ENCODE data around the gene PLA2R1.

Gene PLA2R1

GRCh38 chr2:160033732-160034392, 28.6 kb downstream of the PLA2R1 start:
- no peak for DNase-seq (ENCODE audit: low spot score)

GRCh38 chr2:160029270-160029628, 33.2 kb downstream of the PLA2R1 start:
- no peak for DNase-seq (ENCODE audit: low spot score)

GRCh38 chr2:160028431-160029269, 33.8 kb downstream of the PLA2R1 start:
- no peak for DNase-seq (ENCODE audit: low spot score)

- DNase-seq (ENCODE audit: low spot score) = no peak
Observed at GRCh38 chr2:160022162-160022561, 40.3 kb downstream of the PLA2R1 start.

GRCh38 chr2:160019374-160020090, 42.9 kb downstream of the PLA2R1 start:
- no peak for DNase-seq (ENCODE audit: low spot score)

- no peak for DNase-seq (ENCODE audit: low spot score)
Observed at GRCh38 chr2:160015746-160016145, 46.7 kb downstream of the PLA2R1 start.

GRCh38 chr2:160014227-160014626, 48.2 kb downstream of the PLA2R1 start:
- no peak for DNase-seq (ENCODE audit: low spot score)

- no peak for DNase-seq (ENCODE audit: low spot score)
Observed at GRCh38 chr2:160010361-160011145, 51.9 kb downstream of the PLA2R1 start.

GRCh38 chr2:160007111-160007510, 55.3 kb downstream of the PLA2R1 start:
- no peak for DNase-seq (ENCODE audit: low spot score)

- no peak for DNase-seq (ENCODE audit: low spot score)
Observed at GRCh38 chr2:160006475-160006874, 55.9 kb downstream of the PLA2R1 start.

GRCh38 chr2:160005908-160006307, 56.5 kb downstream of the PLA2R1 start:
- no peak for DNase-seq (ENCODE audit: low spot score)

GRCh38 chr2:160005476-160005875, 56.9 kb downstream of the PLA2R1 start:
- DNase-seq (ENCODE audit: low spot score) = no peak

GRCh38 chr2:159998961-159999360, 63.5 kb downstream of the PLA2R1 start:
- no peak for DNase-seq (ENCODE audit: low spot score)

GRCh38 chr2:159998243-159998642, 64.2 kb downstream of the PLA2R1 start:
- no peak for DNase-seq (ENCODE audit: low spot score)

GRCh38 chr2:159996792-159997546, 65.4 kb downstream of the PLA2R1 start:
- no peak for DNase-seq (ENCODE audit: low spot score)

- no peak for DNase-seq (ENCODE audit: low spot score)
Observed at GRCh38 chr2:159995038-159995437, 67.4 kb downstream of the PLA2R1 start.

GRCh38 chr2:159989249-159989648, 73.2 kb downstream of the PLA2R1 start:
- DNase-seq (ENCODE audit: low spot score) = no peak

GRCh38 chr2:159988412-159988970, 73.9 kb downstream of the PLA2R1 start:
- DNase-seq (ENCODE audit: low spot score) = no peak

- DNase-seq (ENCODE audit: low spot score) = no peak
Observed at GRCh38 chr2:159987181-159987580, 75.2 kb downstream of the PLA2R1 start.

- no peak for DNase-seq (ENCODE audit: low spot score)
Observed at GRCh38 chr2:159985656-159986055, 76.8 kb downstream of the PLA2R1 start.

GRCh38 chr2:159984034-159984433, 78.4 kb downstream of the PLA2R1 start:
- no peak for DNase-seq (ENCODE audit: low spot score)

All from AG08396 (cell line).